GM13977 (cell line): ENCODE results near the gene YEATS2.

Experiments used
- DNase-seq: peaks from one replicate; pipeline ENCODE4 v3.0.0; 2012; ENCODE audit warnings: low spot score
- CTCF ChIP-seq: IDR thresholded peaks from 2 replicates; pipeline ENCODE4 v1.5.1; 2012; ENCODE audit warnings: mild to moderate bottlenecking, control low read depth; ENCODE audit not compliant: insufficient read depth; ENCODE audit errors: extremely low read depth, missing control alignments
- in situ Hi-C: fragments of 300-500 bp; cut with MboI; formaldehyde crosslinking; loops from one replicate; pipeline ENCODE4 v1.12.0; 2022; ENCODE audit warnings: low sequenced_read_pairs, low pct_unique_long_range_greater_than_20kb, mixed read lengths, inconsistent platforms; ENCODE audit not compliant: unreplicated experiment

YEATS2 gene

GRCh38 chr3:183697610-183698317, at the start of gene YEATS2:
YEATS2 (plus strand) TSS chr3:183697797; CDS start chr3:183715163, 17,366 bp downstream.
- TF ChIP-seq CTCF = no peak
- peak; percentile 97 for DNase-seq
- in situ Hi-C loops = no loop called here

GRCh38 chr3:183650554-183650953, 47.0 kb upstream of the YEATS2 start:
- no peak for DNase-seq
- in situ Hi-C loops = no loop called here
- TF ChIP-seq CTCF = no peak

GRCh38 chr3:183653209-183654064, 44.2 kb upstream of the YEATS2 start:
- DNase-seq = no peak
- in situ Hi-C loops = no loop called here
- no peak for TF ChIP-seq CTCF

GRCh38 chr3:183654727-183655126, 42.9 kb upstream of the YEATS2 start:
- no peak for TF ChIP-seq CTCF
- in situ Hi-C loops = no loop called here
- DNase-seq = no peak

- in situ Hi-C loops = no loop called here
- TF ChIP-seq CTCF = no peak
- DNase-seq = no peak
These were observed 35.5 kb upstream of the YEATS2 start for GRCh38 chr3:183662099-183662498.

GRCh38 chr3:183664913-183665381, 32.6 kb upstream of the YEATS2 start:
- in situ Hi-C loops = no loop called here
- DNase-seq = no peak
- no peak for TF ChIP-seq CTCF
